ENCODE results near the gene DNTT.
"Not testable (repeated sequence)": the region's sequence is repeated elsewhere in the genome, so short reads cannot be mapped to it uniquely, and the experiment has no call there.

Gene DNTT

DNA sequence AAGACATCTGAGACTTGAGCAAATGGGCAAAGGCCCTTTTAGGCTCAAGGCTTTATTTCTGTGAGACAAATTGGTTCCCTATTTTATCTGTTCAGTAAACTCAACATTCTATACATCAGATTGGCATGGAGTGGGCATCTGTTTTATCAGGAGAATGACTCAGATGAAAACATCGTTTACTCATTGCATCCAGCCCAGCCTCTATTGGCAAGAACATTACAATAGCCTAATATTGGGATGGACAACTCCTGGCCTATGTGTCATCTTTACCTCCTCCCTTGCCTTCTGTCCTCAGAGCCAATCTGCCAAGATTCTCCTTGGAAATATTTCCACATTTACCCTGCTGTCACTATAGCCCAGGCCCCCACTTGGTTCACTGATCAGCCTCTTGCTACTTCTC lies 27.4 kb upstream of the DNTT start:
- no peak for DNase-seq

DNA sequence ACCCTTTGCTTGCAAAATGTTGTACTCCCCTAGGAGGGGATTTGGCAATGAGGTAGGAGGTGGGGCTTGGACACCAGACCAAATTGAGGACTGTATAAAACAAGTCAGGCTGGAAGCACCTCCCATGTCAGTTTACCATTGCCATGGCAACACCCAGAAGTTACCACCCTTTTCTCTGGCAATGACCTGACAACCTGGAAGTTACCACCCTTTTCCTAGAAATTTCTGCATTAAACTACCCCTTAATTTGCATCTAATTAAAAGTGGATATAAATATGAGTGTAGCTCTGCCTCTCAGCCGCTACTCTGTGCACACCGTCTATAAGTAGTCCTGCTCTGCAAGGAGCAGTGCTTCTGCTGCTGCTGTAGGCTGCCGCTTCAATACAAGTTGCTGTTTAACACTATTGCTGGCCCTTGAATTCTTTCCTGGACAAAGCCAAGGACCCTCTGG lies 25.0 kb upstream of the DNTT start:
- no peak for DNase-seq

- DNase-seq = no peak
These were observed 23.4 kb upstream of the DNTT start for GRCh38 chr10:96280859-96281258.

- DNase-seq = no peak
These were observed 22.7 kb upstream of the DNTT start for GRCh38 chr10:96281444-96282029.

DNA sequence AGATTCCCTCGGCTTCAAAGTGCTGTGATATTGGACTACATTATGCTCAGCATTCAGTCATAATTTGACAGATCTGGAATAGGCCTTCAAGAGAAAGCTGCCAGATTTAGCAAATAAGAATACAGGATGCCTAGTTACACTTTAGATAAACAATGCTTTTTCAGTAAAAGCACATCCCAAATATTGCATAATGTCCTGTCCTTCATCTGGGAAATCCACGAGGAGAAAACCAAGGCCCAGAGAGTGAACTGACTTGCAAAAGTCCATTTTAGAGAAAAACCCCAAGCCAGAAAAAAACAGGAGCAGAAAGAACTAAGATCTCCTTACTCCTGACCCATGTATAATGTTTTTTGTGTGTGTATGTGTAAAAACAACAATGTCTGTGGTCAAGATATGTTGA lies 20.9 kb upstream of the DNTT start:
- no peak for DNase-seq

- DNase-seq = no peak
These were observed 20.5 kb upstream of the DNTT start for GRCh38 chr10:96283756-96284155.

- no peak for DNase-seq
These were observed 18.9 kb upstream of the DNTT start for GRCh38 chr10:96285331-96285752.

GRCh38 chr10:96287392-96288105 lies 16.7 kb upstream of the DNTT start:
- DNase-seq = no peak

- no peak for DNase-seq
These were observed 16.0 kb upstream of the DNTT start for GRCh38 chr10:96288151-96288621.

GRCh38 chr10:96289218-96289910 lies 14.9 kb upstream of the DNTT start:
- DNase-seq = no peak

- DNase-seq = no peak
These were observed 13.7 kb upstream of the DNTT start for GRCh38 chr10:96290368-96291133.

- DNase-seq = peak; percentile 26
These were observed 11.0 kb upstream of the DNTT start for GRCh38 chr10:96292971-96293920.

DNA sequence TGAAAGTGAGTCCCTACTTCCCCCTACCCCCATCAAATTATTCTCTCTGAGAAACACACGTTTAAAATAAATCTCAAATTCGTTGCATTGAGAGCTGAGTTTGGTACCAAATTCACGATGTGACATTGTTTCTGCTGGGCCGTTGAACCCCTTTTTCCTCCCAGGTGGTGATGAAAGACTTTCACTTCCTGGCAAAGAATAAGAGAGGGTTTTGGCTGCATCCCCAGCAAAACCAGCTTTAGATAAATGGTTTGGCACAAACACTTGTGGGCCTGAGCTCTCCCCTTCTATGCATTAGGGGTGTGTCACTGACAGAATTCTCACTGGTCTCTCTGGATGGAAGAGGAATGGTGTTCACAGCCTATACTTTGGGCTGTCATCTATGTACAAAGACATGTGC lies 8.8 kb upstream of the DNTT start:
- DNase-seq = no peak

DNA sequence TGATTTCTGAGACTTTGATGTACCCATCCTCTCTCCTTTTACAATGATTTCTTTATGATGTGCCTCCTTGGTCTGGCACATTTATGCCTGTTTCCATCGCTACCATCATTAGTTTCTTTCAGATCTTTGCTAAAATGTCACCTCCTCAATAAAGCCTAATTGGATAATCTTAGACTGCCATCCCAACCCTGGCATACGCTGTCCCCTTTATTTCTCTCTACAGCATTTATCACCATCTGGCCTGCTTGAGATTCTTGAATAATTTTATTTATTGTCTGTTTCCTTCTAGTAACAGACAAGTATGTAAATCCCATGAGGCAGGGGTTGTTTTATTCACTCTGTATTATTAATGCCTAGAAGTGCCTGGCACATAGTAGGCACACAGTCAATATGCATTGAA lies 6.7 kb upstream of the DNTT start:
- DNase-seq = no peak

DNA sequence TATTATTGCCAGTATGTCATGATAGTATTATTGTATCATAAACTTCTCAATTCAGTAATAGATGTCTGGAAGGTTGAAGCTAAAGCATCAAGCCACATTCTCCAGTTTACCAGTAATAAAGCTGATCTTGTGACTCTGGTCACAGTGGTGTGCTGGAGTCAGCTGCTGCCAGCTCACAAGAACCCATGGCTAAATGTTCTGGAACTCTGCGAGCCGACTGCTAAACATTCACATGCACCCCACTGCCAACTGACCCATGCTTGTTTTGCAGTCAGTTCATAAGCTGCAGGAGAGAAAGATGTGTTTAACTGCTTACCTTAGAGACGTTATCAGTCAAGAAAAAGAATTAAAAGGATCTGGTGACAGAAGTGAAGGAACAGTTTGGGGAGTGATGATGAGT lies 5.9 kb upstream of the DNTT start:
- no peak for DNase-seq

DNA sequence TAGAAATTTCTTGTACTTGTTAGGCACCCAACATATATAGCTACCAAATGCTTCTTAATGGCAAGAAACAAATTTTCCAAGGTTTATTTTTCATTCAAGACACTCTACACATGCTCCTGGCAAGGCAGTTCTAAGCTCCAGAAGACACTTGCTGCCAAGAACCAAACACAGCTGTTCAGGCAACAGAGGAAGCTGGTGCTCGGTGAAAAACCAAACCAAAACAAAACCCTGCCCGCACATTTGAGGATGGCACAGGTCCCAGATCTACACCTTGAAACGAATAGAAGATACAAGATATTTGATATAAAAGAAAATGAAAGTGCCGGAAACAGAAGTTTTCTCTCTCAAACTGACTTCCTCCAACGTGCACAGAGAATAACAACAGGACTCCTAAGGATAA lies 4.9 kb upstream of the DNTT start:
- no peak for DNase-seq

- DNase-seq = no peak
These were observed 2.6 kb upstream of the DNTT start for GRCh38 chr10:96301616-96302015.

DNA sequence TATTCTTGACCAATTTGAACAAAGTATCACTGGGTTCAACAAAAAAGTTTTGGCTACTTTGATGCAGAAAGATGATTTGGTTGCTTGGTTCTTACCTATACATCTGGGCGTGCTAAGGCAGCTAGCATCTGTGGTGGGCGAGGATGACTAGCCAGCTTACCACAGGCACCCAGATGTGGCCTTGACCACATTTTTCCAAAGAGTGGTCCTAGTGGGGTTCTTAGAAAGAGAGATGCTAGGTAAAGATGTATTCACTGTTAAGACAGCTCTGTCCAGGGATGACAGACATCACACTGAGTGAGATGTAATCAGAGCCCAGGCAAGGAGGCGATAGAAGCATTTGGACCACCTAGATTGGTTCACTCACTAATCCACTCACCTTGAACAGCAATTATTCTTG lies 785 bp downstream of the DNTT start:
- no peak for DNase-seq

GRCh38 chr10:96306516-96306915 lies 2.3 kb downstream of the DNTT start:
- no peak for DNase-seq

- DNase-seq = not testable (repeated sequence)
These were observed 4.6 kb downstream of the DNTT start for GRCh38 chr10:96308854-96309253.

DNA sequence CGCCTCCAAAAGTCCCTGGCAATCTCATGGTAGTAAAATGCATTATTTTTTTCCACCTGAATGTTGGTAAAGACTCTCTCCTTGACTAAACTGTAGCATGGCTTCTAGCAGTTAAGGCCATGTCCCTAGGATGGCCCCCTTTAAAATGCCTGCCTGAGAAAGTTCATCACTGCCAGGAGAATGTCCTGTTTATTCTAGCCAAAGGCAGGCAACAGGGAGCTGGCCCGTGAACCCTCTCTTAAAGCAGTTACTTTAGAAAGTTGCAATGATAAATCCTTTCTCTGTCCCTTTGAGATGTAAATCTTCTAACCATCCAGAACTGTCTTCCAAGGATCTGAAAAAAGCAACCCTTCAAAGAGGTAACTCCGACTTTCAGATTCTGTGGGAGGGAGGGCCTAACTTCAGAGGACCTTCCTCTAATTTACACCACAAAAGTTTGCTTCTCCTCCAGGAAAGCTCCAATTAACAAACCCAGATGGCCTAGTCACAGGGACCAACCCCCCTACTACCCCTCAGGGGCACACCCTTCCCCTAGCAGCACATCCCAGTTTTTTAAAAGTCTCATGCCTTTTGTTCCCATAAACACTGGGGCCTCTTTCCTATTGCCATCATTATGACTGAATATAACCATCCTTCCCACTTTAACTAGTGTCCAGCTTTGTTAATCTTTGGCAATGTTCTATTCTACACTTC lies 5.5 kb downstream of the DNTT start:
- DNase-seq = no peak
